C4-2B (cell line): ENCODE measurements around the gene BET1L.

Experiments
- ZFX ChIP-seq: fragments of 450-650 bp; IDR thresholded peaks from 2 replicates; pipeline ENCODE4 v1.6.1; 2017
- TF ChIP-seq, protein P1 (sequence below): fragments of 450-650 bp; conservative IDR thresholded peaks from 2 replicates; pipeline ENCODE4 v1.5.1; 2017; ENCODE audit warnings: mild to moderate bottlenecking

DNA sequence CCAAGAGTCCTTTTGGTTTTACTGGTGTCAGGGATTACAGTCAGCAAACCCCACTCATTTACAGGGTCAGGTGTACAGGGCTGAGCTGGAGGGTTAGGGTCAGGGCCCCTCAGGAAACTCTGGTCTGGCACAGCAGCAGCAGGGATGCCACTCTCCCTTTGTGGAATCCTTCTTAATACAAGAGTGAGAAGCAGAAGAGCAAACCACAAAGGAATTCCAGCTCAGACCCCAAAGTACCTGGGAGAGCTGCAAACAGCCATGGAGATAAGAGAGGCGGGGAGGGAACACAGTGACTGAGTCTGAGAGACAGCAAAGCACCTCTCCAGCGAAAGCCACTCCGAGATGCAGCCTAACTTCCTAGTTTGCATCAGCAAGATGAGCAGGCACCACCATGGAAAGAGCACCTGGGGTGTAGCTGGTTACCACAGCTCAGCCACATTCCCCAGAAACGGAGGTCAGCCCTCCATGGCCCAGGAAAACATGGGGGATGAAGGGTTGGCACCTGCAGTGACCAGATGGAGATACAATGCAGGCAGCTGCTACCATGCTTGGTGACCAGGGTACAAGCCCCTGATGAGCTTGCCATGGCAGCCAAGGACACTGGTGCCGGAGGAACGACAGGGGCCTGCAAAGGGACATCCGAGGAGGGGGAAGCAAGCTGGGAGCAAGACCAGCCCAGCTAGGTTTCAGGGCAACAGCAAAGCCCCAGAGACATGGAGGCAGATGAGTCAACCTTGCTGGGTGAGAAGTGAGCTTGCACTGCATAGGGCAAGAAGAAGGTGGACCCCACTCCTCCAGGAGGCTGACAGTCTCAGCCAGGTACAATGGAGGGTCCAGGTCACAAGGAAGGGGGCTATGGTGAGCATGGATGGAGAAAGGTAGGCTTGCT is 3.9 kb downstream of the BET1L start:
- TF ChIP-seq, protein P1, sequence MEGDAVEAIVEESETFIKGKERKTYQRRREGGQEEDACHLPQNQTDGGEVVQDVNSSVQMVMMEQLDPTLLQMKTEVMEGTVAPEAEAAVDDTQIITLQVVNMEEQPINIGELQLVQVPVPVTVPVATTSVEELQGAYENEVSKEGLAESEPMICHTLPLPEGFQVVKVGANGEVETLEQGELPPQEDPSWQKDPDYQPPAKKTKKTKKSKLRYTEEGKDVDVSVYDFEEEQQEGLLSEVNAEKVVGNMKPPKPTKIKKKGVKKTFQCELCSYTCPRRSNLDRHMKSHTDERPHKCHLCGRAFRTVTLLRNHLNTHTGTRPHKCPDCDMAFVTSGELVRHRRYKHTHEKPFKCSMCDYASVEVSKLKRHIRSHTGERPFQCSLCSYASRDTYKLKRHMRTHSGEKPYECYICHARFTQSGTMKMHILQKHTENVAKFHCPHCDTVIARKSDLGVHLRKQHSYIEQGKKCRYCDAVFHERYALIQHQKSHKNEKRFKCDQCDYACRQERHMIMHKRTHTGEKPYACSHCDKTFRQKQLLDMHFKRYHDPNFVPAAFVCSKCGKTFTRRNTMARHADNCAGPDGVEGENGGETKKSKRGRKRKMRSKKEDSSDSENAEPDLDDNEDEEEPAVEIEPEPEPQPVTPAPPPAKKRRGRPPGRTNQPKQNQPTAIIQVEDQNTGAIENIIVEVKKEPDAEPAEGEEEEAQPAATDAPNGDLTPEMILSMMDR: no peak
- TF ChIP-seq ZFX: no peak
